Measurements from ENCODE around the gene ORC4.

ORC4 gene

GRCh38 chr2:147939313-147939712 lies 81.2 kb downstream of the ORC4 start:
- DNase-seq (ENCODE audit: extremely low spot score, insufficient read length, low read depth) (no peak), FAIRE-seq (no peak)

DNA sequence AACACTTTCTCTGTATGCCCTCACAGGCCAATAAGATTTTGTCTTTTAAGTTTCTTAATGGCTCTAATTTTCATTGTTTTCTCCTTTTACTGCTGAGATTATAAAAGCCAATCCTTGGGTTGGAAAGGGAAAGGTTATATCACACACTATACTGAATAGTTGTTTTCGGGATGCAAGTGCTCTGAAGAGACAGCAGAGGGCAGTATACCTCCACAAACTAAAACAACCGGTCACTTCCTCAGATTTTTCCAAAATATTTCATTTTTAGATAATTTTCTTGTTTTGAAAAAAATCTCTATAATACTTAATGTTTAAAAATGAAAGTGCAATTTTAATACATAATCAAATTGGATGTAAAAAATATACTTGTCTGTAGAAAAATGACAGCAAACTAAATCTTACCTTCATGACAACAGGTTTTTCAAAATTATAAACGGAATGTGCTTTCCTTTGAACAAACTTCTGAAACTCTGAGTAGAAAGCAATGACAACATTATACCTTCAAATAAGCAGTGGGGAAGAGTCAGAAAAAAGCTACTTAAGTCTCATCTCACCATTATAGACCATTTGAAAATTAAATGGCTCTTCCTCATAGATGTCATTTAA lies 82.7 kb downstream of the ORC4 start:
- DNase-seq (ENCODE audit: extremely low spot score, insufficient read length, low read depth) (no peak), FAIRE-seq (peak; percentile 53)

DNA sequence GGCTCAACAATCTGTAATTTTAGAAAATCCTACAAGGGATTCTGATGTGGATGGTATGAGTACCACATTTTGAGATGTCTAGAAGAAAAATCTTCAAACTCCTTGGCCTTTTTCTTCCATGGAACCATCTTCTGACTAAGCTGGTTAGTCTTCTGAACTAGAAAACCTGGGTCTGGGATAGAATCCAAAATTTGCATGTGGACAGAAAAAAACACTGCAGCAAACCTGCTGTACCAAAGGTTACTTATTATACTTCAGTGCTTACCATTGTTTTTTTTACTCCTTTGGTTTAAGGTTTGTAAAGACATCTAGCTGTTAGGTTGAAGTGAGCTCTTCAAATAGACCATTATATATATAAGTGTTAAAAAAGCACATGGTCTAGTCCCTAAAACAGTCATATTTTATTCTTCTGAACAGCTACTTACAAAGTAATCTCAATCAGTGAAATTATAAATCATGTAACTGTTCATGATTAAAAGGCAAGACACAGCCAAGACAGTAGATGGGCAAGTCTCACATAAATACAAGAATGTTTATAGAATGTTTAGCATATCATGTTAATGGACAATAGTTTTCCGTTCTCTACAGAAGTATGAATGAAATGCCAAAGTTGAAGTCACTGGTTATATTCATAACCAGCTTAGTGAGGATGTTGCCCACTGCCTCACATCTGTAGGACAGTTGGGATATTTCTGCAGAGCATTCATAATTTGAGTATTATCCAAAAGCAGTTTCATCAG lies 85.5 kb downstream of the ORC4 start:
- FAIRE-seq (no peak), DNase-seq (ENCODE audit: extremely low spot score, insufficient read length, low read depth) (no peak)

- DNase-seq (ENCODE audit: extremely low spot score, insufficient read length, low read depth) (no peak), FAIRE-seq (no peak)
Measured at GRCh38 chr2:147933931-147934330, 86.6 kb downstream of the ORC4 start.

DNA sequence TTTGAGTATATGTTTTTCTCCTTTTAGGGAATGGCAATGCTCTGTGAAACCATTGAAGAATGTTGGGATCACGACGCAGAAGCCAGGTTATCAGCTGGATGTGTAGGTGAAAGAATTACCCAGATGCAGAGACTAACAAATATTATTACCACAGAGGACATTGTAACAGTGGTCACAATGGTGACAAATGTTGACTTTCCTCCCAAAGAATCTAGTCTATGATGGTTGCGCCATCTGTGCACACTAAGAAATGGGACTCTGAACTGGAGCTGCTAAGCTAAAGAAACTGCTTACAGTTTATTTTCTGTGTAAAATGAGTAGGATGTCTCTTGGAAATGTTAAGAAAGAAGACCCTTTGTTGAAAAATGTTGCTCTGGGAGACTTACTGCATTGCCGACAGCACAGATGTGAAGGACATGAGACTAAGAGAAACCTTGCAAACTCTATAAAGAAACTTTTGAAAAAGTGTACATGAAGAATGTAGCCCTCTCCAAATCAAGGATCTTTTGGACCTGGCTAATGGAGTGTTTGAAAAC lies 93.4 kb downstream of the ORC4 start:
- no peak for FAIRE-seq

GRCh38 chr2:147925886-147926285 lies 94.7 kb downstream of the ORC4 start:
- FAIRE-seq (no peak), DNase-seq (ENCODE audit: extremely low spot score, insufficient read length, low read depth) (no peak)

More for the DNA sequence above, 93.4 kb downstream of the ORC4 start:
- DNase-seq (ENCODE audit: extremely low spot score, insufficient read length, low read depth), result no peak

- DNase-seq (ENCODE audit: extremely low spot score, insufficient read length, low read depth) (no peak), FAIRE-seq (no peak)
Measured at GRCh38 chr2:147924647-147925046, 95.9 kb downstream of the ORC4 start.

DNA sequence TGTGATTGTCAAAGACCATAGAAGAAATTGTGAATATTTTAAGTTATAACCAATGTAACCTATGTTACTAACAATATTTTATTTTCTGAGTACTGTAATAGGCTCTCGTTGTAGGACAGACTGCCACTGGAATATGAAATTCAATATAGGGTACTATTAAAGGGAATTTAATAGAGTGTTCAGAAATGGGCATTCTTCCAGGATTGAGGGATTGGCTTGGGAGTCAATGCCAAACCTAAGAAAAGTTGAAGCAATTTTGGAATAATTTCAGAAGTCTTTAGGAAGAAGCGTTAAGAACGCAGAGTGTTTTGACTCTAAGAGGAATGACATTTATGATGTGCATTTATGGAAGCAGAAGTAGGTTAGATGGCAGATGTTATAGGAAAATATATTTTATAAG lies 96.7 kb downstream of the ORC4 start:
- FAIRE-seq (no peak), DNase-seq (ENCODE audit: extremely low spot score, insufficient read length, low read depth) (no peak)

DNA sequence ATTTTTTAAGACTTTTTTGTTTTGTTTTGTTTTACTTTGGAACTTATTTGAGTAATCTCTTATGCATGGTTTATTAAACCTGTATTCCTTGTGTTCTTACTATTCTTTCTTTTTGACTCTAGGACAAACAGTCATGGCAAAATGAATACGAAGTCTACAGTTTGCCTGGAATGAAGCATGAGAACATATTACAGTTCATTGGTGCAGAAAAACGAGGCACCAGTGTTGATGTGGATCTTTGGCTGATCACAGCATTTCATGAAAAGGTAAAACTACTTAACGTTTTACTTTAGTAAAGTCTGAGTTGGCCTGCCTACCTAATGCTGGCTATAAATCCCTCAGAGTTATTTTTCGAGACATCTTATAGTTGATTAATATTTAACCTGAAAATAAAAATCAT lies 103.4 kb downstream of the ORC4 start:
- FAIRE-seq, result no peak
- DNase-seq (ENCODE audit: extremely low spot score, insufficient read length, low read depth), result no peak

- DNase-seq (ENCODE audit: extremely low spot score, insufficient read length, low read depth) (no peak), FAIRE-seq (no peak)
Measured at GRCh38 chr2:147916723-147917122, 103.8 kb downstream of the ORC4 start.

DNA sequence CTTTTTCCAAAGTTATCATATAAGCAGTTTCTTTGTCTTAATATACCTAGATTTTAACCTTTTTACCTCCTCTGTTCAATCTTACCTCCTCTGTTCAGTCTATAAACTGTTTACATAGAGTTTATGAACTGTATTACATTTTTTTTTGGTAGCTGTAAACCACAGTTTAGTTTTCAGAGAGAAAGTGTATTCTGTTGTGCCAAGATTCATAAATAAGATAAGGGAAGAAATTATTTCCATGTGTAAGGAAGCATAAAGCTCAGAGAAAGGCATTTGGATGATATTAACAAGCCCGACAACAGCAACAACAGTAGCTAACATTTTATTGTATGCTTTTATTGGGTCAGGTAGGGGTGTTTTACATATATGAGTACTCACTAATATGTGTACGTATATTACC lies 104.5 kb downstream of the ORC4 start:
- no peak for DNase-seq (ENCODE audit: extremely low spot score, insufficient read length, low read depth)
- FAIRE-seq, result no peak

GRCh38 chr2:147913701-147914480 lies 106.6 kb downstream of the ORC4 start:
- FAIRE-seq (no peak), DNase-seq (ENCODE audit: extremely low spot score, insufficient read length, low read depth) (no peak)

GRCh38 chr2:147910990-147911473 lies 109.5 kb downstream of the ORC4 start:
- DNase-seq (ENCODE audit: extremely low spot score, insufficient read length, low read depth) (no peak), FAIRE-seq (peak; percentile 74)

DNA sequence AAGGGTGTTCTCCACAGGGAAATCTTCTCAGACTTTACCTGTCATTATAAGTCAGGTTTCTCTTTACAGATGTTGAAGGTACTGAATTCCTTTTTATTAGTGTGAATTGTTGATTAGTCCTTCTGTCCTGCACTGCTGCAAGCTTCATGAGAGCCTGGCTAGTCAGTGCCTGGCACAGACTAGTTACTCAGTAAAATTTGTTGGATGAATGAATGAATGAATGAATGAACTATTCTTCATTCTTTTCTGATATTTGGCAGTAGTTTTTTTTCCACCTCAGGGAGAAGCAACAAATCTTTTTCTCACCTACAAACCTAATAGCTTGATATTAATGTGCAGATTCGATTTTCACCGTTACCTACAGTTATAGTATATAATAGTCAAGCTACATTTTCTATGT lies 111.4 kb downstream of the ORC4 start:
- FAIRE-seq, result no peak
- no peak for DNase-seq (ENCODE audit: extremely low spot score, insufficient read length, low read depth)

- DNase-seq (ENCODE audit: extremely low spot score, insufficient read length, low read depth) (no peak), FAIRE-seq (no peak)
Measured at GRCh38 chr2:147904051-147904450, 116.5 kb downstream of the ORC4 start.

DNA sequence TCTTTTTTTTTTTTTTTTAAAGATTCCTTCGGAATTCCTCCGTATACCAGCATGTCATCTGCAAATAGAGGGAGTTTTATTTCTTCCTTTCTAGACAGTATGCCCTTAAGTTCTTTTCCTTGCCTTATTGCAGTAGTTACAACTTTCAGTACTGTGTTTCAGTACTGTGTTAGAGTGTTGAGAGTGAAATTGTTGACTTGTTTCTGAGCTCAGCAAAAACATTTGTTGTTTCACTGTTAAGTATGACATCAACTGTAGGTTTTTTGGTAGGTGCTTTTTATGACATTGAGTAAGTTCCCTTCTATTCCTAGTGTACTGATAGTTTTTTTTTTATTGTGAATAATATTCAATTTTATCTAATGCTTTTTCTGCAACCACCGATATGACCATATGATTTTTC lies 131.9 kb downstream of the ORC4 start:
- no peak for FAIRE-seq

GRCh38 chr2:147886136-147886535 lies 134.4 kb downstream of the ORC4 start:
- FAIRE-seq, result no peak
- no peak for DNase-seq (ENCODE audit: extremely low spot score, insufficient read length, low read depth)

More for the DNA sequence above, 131.9 kb downstream of the ORC4 start:
- no peak for DNase-seq (ENCODE audit: extremely low spot score, insufficient read length, low read depth)

DNA sequence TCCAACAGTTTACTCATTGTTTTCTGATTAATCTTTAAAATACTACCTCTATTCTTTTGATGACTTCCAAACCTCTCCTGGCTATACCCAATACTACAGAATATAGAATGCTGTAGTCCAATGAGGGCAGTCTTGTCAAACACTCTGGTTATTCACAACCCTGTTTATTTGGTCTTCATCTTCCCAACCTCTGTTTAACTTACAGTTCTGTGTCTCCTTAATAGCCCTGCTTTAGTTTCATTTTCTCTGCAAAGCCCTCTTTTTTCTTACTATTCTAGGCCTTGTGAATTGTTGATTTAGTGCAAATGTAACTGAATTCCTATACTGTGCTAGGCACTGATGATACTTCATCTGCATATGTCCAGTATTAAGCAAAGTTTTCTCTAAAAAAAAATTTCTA lies 135.7 kb downstream of the ORC4 start:
- FAIRE-seq (no peak), DNase-seq (ENCODE audit: extremely low spot score, insufficient read length, low read depth) (no peak)

GRCh38 chr2:147882631-147883030 lies 137.9 kb downstream of the ORC4 start:
- DNase-seq (ENCODE audit: extremely low spot score, insufficient read length, low read depth) (no peak), FAIRE-seq (no peak)

All from GM18507 (cell line).